ENCODE data around the gene HOXD3.

The HOXD3 gene

GRCh38 chr2:176161825-176162626 lies 4.9 kb downstream of the HOXD3 start:
- no peak for DNase-seq

GRCh38 chr2:176162911-176163671 lies 6.0 kb downstream of the HOXD3 start:
- no peak for DNase-seq

- DNase-seq: no peak
These were observed 6.6 kb downstream of the HOXD3 start for GRCh38 chr2:176163672-176164056.

- DNase-seq: no peak
These were observed 7.1 kb downstream of the HOXD3 start for GRCh38 chr2:176164201-176164600.

GRCh38 chr2:176164611-176165369 lies 7.7 kb downstream of the HOXD3 start:
- no peak for DNase-seq

GRCh38 chr2:176165370-176166050 lies 8.4 kb downstream of the HOXD3 start:
- no peak for DNase-seq

- no peak for DNase-seq
These were observed 9.2 kb downstream of the HOXD3 start for GRCh38 chr2:176166272-176166671.

- no peak for DNase-seq
These were observed 10.3 kb downstream of the HOXD3 start for GRCh38 chr2:176167398-176167797.

GRCh38 chr2:176169181-176169580 lies 12.1 kb downstream of the HOXD3 start:
- DNase-seq: no peak

- no peak for DNase-seq
These were observed 12.6 kb downstream of the HOXD3 start for GRCh38 chr2:176169711-176170110.

GRCh38 chr2:176170602-176171305 lies 13.6 kb downstream of the HOXD3 start:
- DNase-seq: no peak

- peak in 11 of 56 donors; percentile 6 to 60 (median 15) for DNase-seq
These were observed 14.4 kb downstream of the HOXD3 start for GRCh38 chr2:176171351-176172006.

- DNase-seq: peak in 1 of 56 donors; percentile 18
These were observed 15.1 kb downstream of the HOXD3 start for GRCh38 chr2:176172007-176172894.

- no peak for DNase-seq
These were observed 15.9 kb downstream of the HOXD3 start for GRCh38 chr2:176172895-176173566.

GRCh38 chr2:176173567-176174381 lies 16.7 kb downstream of the HOXD3 start:
- no peak for DNase-seq

GRCh38 chr2:176174382-176174823 lies 17.3 kb downstream of the HOXD3 start:
- DNase-seq: peak in 9 of 56 donors; percentile 12 to 40 (median 20)
